Naive B cell (primary cell): ENCODE data around the gene NFE2L3. TPM values are rescaled to one million over a fixed set of nuclear protein-coding genes. Genes with fewer than 3 reads are reported as not detected.
A peak's percentile ranks its signal among the peaks of the same experiment; 100 is the strongest.
"Not testable (repeated sequence)": the region's sequence is repeated elsewhere in the genome, so short reads cannot be mapped to it uniquely, and the experiment has no call there.

ENCODE experiments used
- ATAC-seq, 2 donors: fragments of 150-1000 bp; cut with Tn5 transposase; 2 replicates each; pipeline ENCODE4 v1.10.0; 2021; ENCODE audit warnings: low read depth in 2 of 2, mild to moderate bottlenecking in 2 of 2, moderate library complexity in 2 of 2
- DNase-seq: peaks from one replicate; pipeline ENCODE4 v3.0.0; 2022
- H3K27ac Mint-ChIP-seq, 6 donors: one replicate each; pipeline ENCODE4 v1.8.0; 2020 to 2022; ENCODE audit warnings: mild to moderate bottlenecking in 6 of 6, mixed read lengths in 6 of 6, moderate library complexity in 5 of 6, inconsistent platforms in 2 of 6
- H3K27me3 Mint-ChIP-seq, 3 donors: one replicate each; pipeline ENCODE4 v1.8.0; 2021 to 2022; ENCODE audit warnings: mixed read lengths in 3 of 3, mild to moderate bottlenecking in 1 of 3
- H3K36me3 Mint-ChIP-seq, 2 donors: one replicate each; pipeline ENCODE4 v1.8.0; 2020 to 2022; ENCODE audit warnings: mixed read lengths in 2 of 2, inconsistent platforms in 1 of 2, mild to moderate bottlenecking in 1 of 2
- H3K4me1 Mint-ChIP-seq, 3 donors: one replicate each; pipeline ENCODE4 v1.8.0; 2020 to 2022; ENCODE audit warnings: mixed read lengths in 3 of 3, inconsistent platforms in 1 of 3, mild to moderate bottlenecking in 1 of 3, moderate library complexity in 1 of 3
- H3K4me3 Mint-ChIP-seq, 8 donors: one replicate each; pipeline ENCODE4 v1.8.0; 2020 to 2022; ENCODE audit warnings: mild to moderate bottlenecking in 8 of 8, mixed read lengths in 8 of 8, moderate library complexity in 8 of 8, inconsistent platforms in 2 of 8
- H3K9me3 Mint-ChIP-seq, 7 donors: one replicate each; pipeline ENCODE4 v1.8.0; 2020 to 2022; ENCODE audit warnings: mixed read lengths in 7 of 7, mild to moderate bottlenecking in 5 of 7, inconsistent platforms in 2 of 7, moderate library complexity in 1 of 7
- polyA plus RNA-seq, 6 donors: library from polyadenylated mRNA; unstranded; fragments of 300-500 nt; fragmentation: Illumina TruSeq; gene quantifications; one replicate each; pipeline ENCODE4 v1.2.3, GENCODE V29; 2021; ENCODE audit warnings: low read depth in 6 of 6

The NFE2L3 gene
- polyA plus RNA-seq, 6 donors from 2014 or later = 0.93 to 4.1 (median 2.4) TPM

- H3K4me3 Mint-ChIP-seq = peak overlapping the region in 4 of 8 donors; percentile 41 to 74 (median 58)
- not testable (repeated sequence) for H3K9me3 Mint-ChIP-seq, DNase-seq, H3K27me3 Mint-ChIP-seq, ATAC-seq
- peaks cover 63 to 70% of the 10 kb centered on the region in 2 donors for H3K36me3 Mint-ChIP-seq
- H3K4me1 Mint-ChIP-seq = peaks cover 60 to 81% (median 69%) of the 10 kb centered on the region in 3 donors
- H3K27ac Mint-ChIP-seq = peak overlapping the region in 4 of 6 donors; percentile 62 to 100 (median 71)
Observed at GRCh38 chr7:26194764-26195163, 42.8 kb downstream of the NFE2L3 start.

- H3K27me3 Mint-ChIP-seq = no peaks in the 10 kb centered on the region
- DNase-seq (no peak), ATAC-seq (no peak)
Observed at GRCh38 chr7:26195182-26195581, 43.2 kb downstream of the NFE2L3 start.

GRCh38 chr7:26195867-26196657 lies 44.1 kb downstream of the NFE2L3 start:
- no peak for DNase-seq
- Mint-ChIP-seq H3K27ac (peak overlapping the region; percentile 80 to 100 (median 90)), H3K9me3 (peaks cover 0 to 4% (median 0%) of the 10 kb centered on the region in 7 donors), H3K4me3 (peak overlapping the region in 7 of 8 donors; percentile 41 to 100 (median 73)), H3K4me1 (peaks cover 60 to 76% (median 61%) of the 10 kb centered on the region in 3 donors), H3K27me3 (no peaks in the 10 kb centered on the region), H3K36me3 (peaks cover 64 to 68% of the 10 kb centered on the region in 2 donors)
- ATAC-seq = no peak

More at GRCh38 chr7:26195182-26195581, 43.2 kb downstream of the NFE2L3 start:
- H3K4me3 Mint-ChIP-seq = peak overlapping the region in 4 of 8 donors; percentile 16 to 99 (median 51)
- H3K9me3 Mint-ChIP-seq = no peaks in the 10 kb centered on the region
- H3K36me3 Mint-ChIP-seq = peaks cover 67 to 71% of the 10 kb centered on the region in 2 donors
- peak overlapping the region in 4 of 6 donors; percentile 7 to 100 (median 26) for H3K27ac Mint-ChIP-seq
- H3K4me1 Mint-ChIP-seq = peaks cover 61 to 80% (median 69%) of the 10 kb centered on the region in 3 donors

- Mint-ChIP-seq H3K9me3 (peaks cover 0 to 4% (median 0%) of the 10 kb centered on the region in 7 donors), H3K27me3 (no peaks in the 10 kb centered on the region), H3K4me3 (peak overlapping the region; percentile 97 to 100 (median 100)), H3K4me1 (peaks cover 54 to 69% (median 55%) of the 10 kb centered on the region in 3 donors), H3K36me3 (peaks cover 57 to 61% of the 10 kb centered on the region in 2 donors), H3K27ac (peak overlapping the region; percentile 84 to 100 (median 91))
- ATAC-seq = peak; percentile 16 to 21
- peak; percentile 73 for DNase-seq
Observed at GRCh38 chr7:26197153-26198115, 45.4 kb downstream of the NFE2L3 start.

DNA sequence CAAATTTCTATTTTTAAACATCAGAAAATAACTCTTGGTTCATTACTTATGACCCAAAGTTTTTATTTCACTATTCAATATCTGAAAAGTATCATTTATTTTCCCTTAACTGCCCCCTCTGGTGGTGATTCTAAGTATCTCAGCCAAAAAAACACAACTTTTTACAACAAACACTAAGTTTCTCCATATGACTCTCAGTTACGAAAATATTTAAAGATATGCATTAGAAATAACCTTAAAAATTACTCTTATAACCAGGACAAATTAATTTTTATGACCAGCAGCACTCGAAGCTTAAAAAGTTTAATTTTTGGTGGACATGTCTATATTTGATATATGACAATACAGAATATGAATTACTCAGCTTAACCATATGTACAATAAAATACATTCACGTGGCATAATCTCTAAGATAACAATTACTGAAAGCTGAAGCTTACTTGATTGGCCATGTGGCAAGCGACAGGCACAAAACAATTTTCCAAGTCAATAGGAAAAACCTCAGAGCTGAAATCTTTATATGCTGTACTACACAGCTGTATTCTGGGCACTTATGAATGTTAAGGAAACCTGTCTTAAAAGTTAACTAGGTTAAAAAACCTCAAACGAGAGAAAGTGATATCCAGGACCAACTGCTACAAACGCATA lies 46.3 kb downstream of the NFE2L3 start:
- Mint-ChIP-seq H3K9me3 (peaks cover 0 to 4% (median 0%) of the 10 kb centered on the region in 7 donors), H3K36me3 (peaks cover 49 to 53% of the 10 kb centered on the region in 2 donors), H3K27ac (peak overlapping the region; percentile 84 to 100 (median 96)), H3K27me3 (no peaks in the 10 kb centered on the region), H3K4me3 (peak overlapping the region; percentile 97 to 100 (median 100)), H3K4me1 (peaks cover 50 to 66% (median 51%) of the 10 kb centered on the region in 3 donors)
- DNase-seq = peak; percentile 41
- no peak for ATAC-seq

- H3K4me1 Mint-ChIP-seq = peaks cover 45 to 64% (median 51%) of the 10 kb centered on the region in 3 donors
- peak overlapping the region; percentile 97 to 100 (median 100) for H3K4me3 Mint-ChIP-seq
- peaks cover 0 to 4% (median 0%) of the 10 kb centered on the region in 7 donors for H3K9me3 Mint-ChIP-seq
- DNase-seq (no peak), ATAC-seq (no peak)
- no peaks in the 10 kb centered on the region for H3K27me3 Mint-ChIP-seq
- H3K27ac Mint-ChIP-seq = peak overlapping the region; percentile 93 to 100 (median 100)
- peaks cover 43 to 48% of the 10 kb centered on the region in 2 donors for H3K36me3 Mint-ChIP-seq
Observed at GRCh38 chr7:26198781-26199169, 46.8 kb downstream of the NFE2L3 start.

DNA sequence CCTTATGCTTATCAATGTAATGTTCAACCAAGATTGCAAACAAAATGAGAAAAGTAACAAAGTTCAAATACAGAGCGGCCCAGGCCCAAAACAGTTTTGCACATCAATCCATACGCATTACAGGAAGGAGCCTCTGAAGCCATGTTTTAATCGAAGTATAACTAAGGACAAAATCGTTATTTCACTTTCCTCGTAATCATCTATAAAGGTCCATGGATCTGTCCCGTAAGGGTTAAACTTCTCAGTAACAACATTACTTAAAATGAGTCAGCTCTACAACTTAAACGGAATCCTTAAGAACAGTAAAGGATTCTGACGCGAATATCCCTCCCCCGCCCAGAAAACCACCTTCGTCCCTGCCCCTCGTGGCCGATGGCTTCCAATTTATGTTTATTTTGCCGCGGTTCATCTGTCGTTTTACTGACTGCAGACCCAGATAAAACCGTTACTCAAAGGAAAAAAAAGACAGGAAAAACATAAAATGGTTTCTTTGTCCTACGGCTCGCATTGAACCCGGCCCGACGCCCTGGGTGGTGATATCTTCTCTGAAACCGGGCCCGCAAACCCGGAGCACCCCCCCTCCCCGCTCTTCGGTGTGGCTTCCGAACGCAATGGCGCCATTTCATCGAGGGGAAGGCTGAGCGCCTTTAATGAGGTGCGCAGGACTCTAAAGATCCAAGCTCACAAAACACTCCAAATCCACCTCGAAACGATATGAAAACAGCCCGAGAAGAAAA lies 47.5 kb downstream of the NFE2L3 start:
- H3K4me1 Mint-ChIP-seq = peaks cover 46 to 64% (median 51%) of the 10 kb centered on the region in 3 donors
- DNase-seq = no peak
- H3K9me3 Mint-ChIP-seq = peaks cover 0 to 4% (median 0%) of the 10 kb centered on the region in 7 donors
- H3K36me3 Mint-ChIP-seq = peaks cover 41 to 44% of the 10 kb centered on the region in 2 donors
- ATAC-seq = peak in 1 of 2 donors; percentile 7
- H3K27me3 Mint-ChIP-seq = no peaks in the 10 kb centered on the region
- H3K4me3 Mint-ChIP-seq = peak overlapping the region; percentile 97 to 100 (median 100)
- peak overlapping the region; percentile 99 to 100 (median 100) for H3K27ac Mint-ChIP-seq

GRCh38 chr7:26200038-26200443 lies 48.0 kb downstream of the NFE2L3 start:
- ATAC-seq (peak; percentile 17 to 24), DNase-seq (peak; percentile 79)
- Mint-ChIP-seq H3K27me3 (no peaks in the 10 kb centered on the region), H3K9me3 (peaks cover 0 to 4% (median 0%) of the 10 kb centered on the region in 7 donors), H3K36me3 (peaks cover 41 to 44% of the 10 kb centered on the region in 2 donors), H3K27ac (peak overlapping the region; percentile 99 to 100 (median 100)), H3K4me1 (peaks cover 50 to 67% (median 51%) of the 10 kb centered on the region in 3 donors), H3K4me3 (peak overlapping the region; percentile 97 to 100 (median 100))

DNA sequence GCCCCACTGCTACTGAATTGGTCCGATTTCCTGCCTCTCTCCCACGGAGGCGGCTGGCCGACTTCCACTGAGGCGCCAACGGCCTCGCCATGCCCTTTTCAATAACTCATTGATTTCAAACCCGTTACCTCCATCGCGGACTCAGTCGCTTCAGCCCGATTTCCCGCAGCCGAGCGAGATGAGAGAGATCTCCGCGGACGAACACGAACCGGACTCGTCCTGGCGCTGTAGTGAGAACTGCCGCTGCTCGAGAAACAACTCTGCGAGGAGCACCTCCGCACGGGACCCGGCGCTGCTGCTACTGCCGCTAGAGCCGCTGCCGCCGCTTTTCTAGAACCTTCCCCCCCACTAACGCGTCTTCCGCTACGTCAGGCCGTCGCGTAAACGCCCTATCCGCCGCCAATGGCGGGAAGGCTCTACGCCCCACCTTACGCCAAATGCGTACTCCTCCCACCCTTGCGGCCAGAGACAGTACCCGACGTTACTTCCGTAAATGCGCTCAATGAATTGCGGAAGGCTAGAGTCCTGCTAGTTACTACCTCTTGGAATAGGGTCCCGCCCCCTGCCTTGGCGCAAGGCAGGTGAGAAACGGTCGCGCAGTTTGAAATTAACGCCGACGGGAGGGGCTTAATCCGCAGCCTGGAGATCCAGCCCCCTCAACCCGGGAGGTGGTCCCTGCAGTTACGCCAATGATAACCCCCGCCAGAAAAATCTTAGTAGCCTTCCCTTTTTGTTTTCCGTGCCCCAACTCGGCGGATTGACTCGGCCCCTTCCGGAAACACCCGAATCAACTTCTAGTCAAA lies 48.6 kb downstream of the NFE2L3 start, which contains the start of gene HNRNPA2B1:
Gene HNRNPA2B1, minus strand, starts transcription at position 303 of the 803 bp plus-strand sequence. Its CDS starts 169 bp downstream, at position 134.
- peak; percentile 64 to 66 for ATAC-seq
- peak within 1 kb of the TSS; percentile 97 to 100 (median 100) for H3K4me3 Mint-ChIP-seq
- H3K4me1 Mint-ChIP-seq = peaks cover 50 to 68% (median 51%) of the 10 kb centered on the region in 3 donors
- no peaks in the 10 kb centered on the region for H3K27me3 Mint-ChIP-seq
- peak within 1 kb of the TSS; percentile 99 to 100 (median 100) for H3K27ac Mint-ChIP-seq
- peaks cover 0 to 4% (median 0%) of the 10 kb centered on the region in 7 donors for H3K9me3 Mint-ChIP-seq
- DNase-seq = peak; percentile 99
- H3K36me3 Mint-ChIP-seq = peaks cover 41 to 44% of the 10 kb centered on the region in 2 donors

DNA sequence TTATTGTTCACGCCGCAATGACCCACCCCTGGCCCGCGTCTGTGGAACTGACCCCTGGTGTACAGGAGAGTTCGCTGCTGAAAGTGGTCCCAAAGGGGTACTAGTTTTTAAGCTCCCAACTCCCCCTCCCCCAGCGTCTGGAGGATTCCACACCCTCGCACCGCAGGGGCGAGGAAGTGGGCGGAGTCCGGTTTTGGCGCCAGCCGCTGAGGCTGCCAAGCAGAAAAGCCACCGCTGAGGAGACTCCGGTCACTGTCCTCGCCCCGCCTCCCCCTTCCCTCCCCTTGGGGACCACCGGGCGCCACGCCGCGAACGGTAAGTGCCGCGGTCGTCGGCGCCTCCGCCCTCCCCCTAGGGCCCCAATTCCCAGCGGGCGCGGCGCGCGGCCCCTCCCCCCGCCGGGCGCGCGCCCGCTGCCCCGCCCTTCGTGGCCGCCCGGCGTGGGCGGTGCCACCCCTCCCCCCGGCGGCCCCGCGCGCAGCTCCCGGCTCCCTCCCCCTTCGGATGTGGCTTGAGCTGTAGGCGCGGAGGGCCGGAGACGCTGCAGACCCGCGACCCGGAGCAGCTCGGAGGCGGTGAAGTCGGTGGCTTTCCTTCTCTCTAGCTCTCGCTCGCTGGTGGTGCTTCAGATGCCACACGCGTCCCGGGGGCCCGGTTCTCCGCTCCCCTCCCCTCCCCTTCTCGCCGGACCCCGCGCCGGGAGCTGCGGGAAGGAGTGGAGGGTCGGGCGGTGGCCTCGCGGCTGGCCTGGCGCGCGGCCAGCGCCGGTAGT lies 49.4 kb downstream of the NFE2L3 start, which contains the start of gene CBX3:
Gene CBX3, plus strand, starts transcription at position 499 of the 772 bp plus-strand sequence. CDS start 1,254 bp downstream, outside the sequence.
- H3K4me3 Mint-ChIP-seq = peak within 1 kb of the TSS; percentile 97 to 100 (median 100)
- H3K27ac Mint-ChIP-seq = peak within 1 kb of the TSS; percentile 99 to 100 (median 100)
- H3K9me3 Mint-ChIP-seq = peaks cover 0 to 4% (median 0%) of the 10 kb centered on the region in 7 donors
- ATAC-seq (peak; percentile 45 to 50), DNase-seq (peak; percentile 92)
- no peaks in the 10 kb centered on the region for H3K27me3 Mint-ChIP-seq
- peaks cover 33 to 42% of the 10 kb centered on the region in 2 donors for H3K36me3 Mint-ChIP-seq
- peaks cover 42 to 68% (median 44%) of the 10 kb centered on the region in 3 donors for H3K4me1 Mint-ChIP-seq
